Keratinocyte (primary cell): Measurements from ENCODE around the gene HEXB. TPM values are rescaled to one million over a fixed set of nuclear protein-coding genes. Genes with fewer than 3 reads are reported as not detected.

ENCODE experiments used
- DNase-seq: peaks from one replicate; pipeline ENCODE4 v3.0.0-alpha.2; 2011; ENCODE audit warnings: low read depth, missing footprints, low spot score
- FAIRE-seq: peaks from 2 replicates; lab custom pipeline; 2011; peaks lifted over from hg19 to GRCh38; lab: Jason Lieb, UNC
- H2AFZ ChIP-seq: 2 replicates; pipeline ENCODE4 v1.6.0; 2012; ENCODE audit warnings: low read length, control low read depth, inconsistent platforms; ENCODE audit not compliant: control insufficient read depth
- H3K27ac ChIP-seq: 2 replicates; pipeline ENCODE4 v1.5.1; 2011; ENCODE audit warnings: low read length; ENCODE audit not compliant: control insufficient read depth, insufficient read depth
- H3K27me3 ChIP-seq: 3 replicates; pipeline ENCODE4 v1.6.0; 2011; ENCODE audit warnings: low read length; ENCODE audit not compliant: control insufficient read depth, insufficient read depth; ENCODE audit errors: extremely low read depth
- H3K36me3 ChIP-seq, 2 experiments: 2 replicates in 1 of 2; 3 replicates in 1 of 2; pipeline ENCODE4 v1.5.1; 2011; ENCODE audit warnings: low read length in 2 of 2, mild to moderate bottlenecking in 1 of 2; ENCODE audit not compliant: control insufficient read depth in 2 of 2, insufficient read depth in 2 of 2; ENCODE audit errors: extremely low read depth in 1 of 2
- H3K4me1 ChIP-seq: 3 replicates; pipeline ENCODE4 v1.5.1; 2011; ENCODE audit warnings: low read length; ENCODE audit not compliant: control insufficient read depth, insufficient read depth; ENCODE audit errors: extremely low read depth
- H3K4me2 ChIP-seq: 3 replicates; pipeline ENCODE4 v1.6.0; 2011; ENCODE audit warnings: low read depth, low read length; ENCODE audit not compliant: control insufficient read depth, insufficient read depth; ENCODE audit errors: extremely low read depth
- H3K4me3 ChIP-seq, 3 experiments: fragments of 200-600 bp in 1 of 3; sonication (generic) in 1 of 3; 2 replicates in 2 of 3; 3 replicates in 1 of 3; pipeline ENCODE4 v1.5.1; 2011 to 2016; ENCODE audit warnings: low read length in 3 of 3, mild to moderate bottlenecking in 3 of 3, control low read depth in 2 of 3, inconsistent platforms in 1 of 3, low read depth in 1 of 3, mixed read lengths in 1 of 3, mixed run types in 1 of 3, moderate library complexity in 1 of 3; ENCODE audit not compliant: control insufficient read depth in 2 of 3, insufficient read depth in 2 of 3; ENCODE audit errors: extremely low read depth in 1 of 3
- H3K79me2 ChIP-seq: 2 replicates; pipeline ENCODE4 v1.6.0; 2012; ENCODE audit warnings: low read length; ENCODE audit not compliant: control insufficient read depth, insufficient read depth
- H3K9ac ChIP-seq: 3 replicates; pipeline ENCODE4 v1.6.0; 2011; ENCODE audit warnings: low read length; ENCODE audit not compliant: control insufficient read depth, insufficient read depth; ENCODE audit errors: extremely low read depth
- H3K9me1 ChIP-seq: 3 replicates; pipeline ENCODE4 v1.6.0; 2011; ENCODE audit warnings: low read length; ENCODE audit not compliant: control insufficient read depth, insufficient read depth; ENCODE audit errors: extremely low read depth
- H3K9me3 ChIP-seq: 2 replicates; pipeline ENCODE4 v1.5.1; 2012; ENCODE audit warnings: low read depth, low read length; ENCODE audit not compliant: control insufficient read depth
- H4K20me1 ChIP-seq: 3 replicates; pipeline ENCODE4 v1.6.0; 2011; ENCODE audit warnings: low read length; ENCODE audit not compliant: control insufficient read depth, insufficient read depth; ENCODE audit errors: extremely low read depth
- CTCF ChIP-seq, 3 experiments: IDR thresholded peaks in 1 of 3; conservative IDR thresholded peaks in 1 of 3; optimal IDR thresholded peaks in 1 of 3; 2 replicates in 2 of 3; 3 replicates in 1 of 3; pipeline versions ENCODE3 to v1.5.1; 2011; ENCODE audit warnings: low read length in 3 of 3, mild to moderate bottlenecking in 3 of 3, moderate library complexity in 2 of 3, control low read depth in 1 of 3, inconsistent platforms in 1 of 3; ENCODE audit not compliant: insufficient read depth in 2 of 3; ENCODE audit errors: extremely low read depth in 1 of 3
- EZH2 ChIP-seq: IDR thresholded peaks from one replicate; pipeline ENCODE4 v1.6.1; 2012; ENCODE audit warnings: inconsistent platforms, mild to moderate bottlenecking, low read length, moderate library complexity
- dilution Hi-C: fragments of 300-500 bp; cut with MboI; formaldehyde crosslinking; loops from one replicate; pipeline ENCODE4 v1.7.0; 2020; ENCODE audit warnings: low sequenced_read_pairs; ENCODE audit not compliant: extremely low pct_ligation_motif_present
- polyA plus RNA-seq, 5 experiments: library from polyadenylated mRNA; depleted of rRNA in 3 of 5; stranded (reverse) in 3 of 5; stranded (forward) in 1 of 5; unstranded in 1 of 5; fragments of >200 nt; gene quantifications; 1 replicate in 1 of 5; 2 replicates in 3 of 5; 3 replicates in 1 of 5; pipeline versions ENCODE4 v1.2.1 to v1.2.3, GENCODE V29; 2011 to 2012; ENCODE audit warnings: missing spikeins in 2 of 5, low read depth in 1 of 5, low replicate concordance in 1 of 5

Gene HEXB
- polyA plus RNA-seq, 1 donor (not counting 4 experiments of a cell fraction or from before 2014, with no cell fraction given): 192 TPM

GRCh38 chr5:74670396-74671038 lies 14.5 kb upstream of the HEXB start:
- dilution Hi-C loops: no loop called here
- no peaks in the 10 kb centered on the region for H4K20me1 ChIP-seq
- peaks cover 8% of the 10 kb centered on the region for H3K4me1 ChIP-seq

GRCh38 chr5:74672215-74672877 lies 12.7 kb upstream of the HEXB start:
- Histone ChIP-seq H4K20me1 (no peaks in the 10 kb centered on the region), H2AFZ (no peak overlapping the region), H3K4me2 (no peak overlapping the region), H3K9me1 (no peaks in the 10 kb centered on the region), H3K9me3 (no peaks in the 10 kb centered on the region), H3K79me2 (no peaks in the 10 kb centered on the region), H3K36me3 (no peaks in the 10 kb centered on the region), H3K9ac (no peak overlapping the region), H3K4me3 (no peak overlapping the region), H3K27me3 (no peaks in the 10 kb centered on the region), H3K27ac (no peak overlapping the region), H3K4me1 (peaks cover 8% of the 10 kb centered on the region)
- dilution Hi-C loops: no loop called here
- FAIRE-seq (no peak), DNase-seq (no peak)
- TF ChIP-seq EZH2 (no peak), CTCF (optimal IDR thresholded peaks at IDR 0.05 in 1 of 3, IDR thresholded peaks at IDR 0.05 in 1 of 3, conservative IDR thresholded peaks at IDR 0.05 in 1 of 3; ENCODE audit: extremely low read depth in 1 of 3, insufficient read depth in 2 of 3, low read length in 3 of 3) (no peak)

More at GRCh38 chr5:74670396-74671038, 14.5 kb upstream of the HEXB start:
- FAIRE-seq (no peak), DNase-seq (no peak)
- Histone ChIP-seq H3K27ac (no peak overlapping the region), H3K9me3 (no peaks in the 10 kb centered on the region), H3K36me3 (no peaks in the 10 kb centered on the region), H3K9ac (no peak overlapping the region), H3K27me3 (no peaks in the 10 kb centered on the region), H3K79me2 (no peaks in the 10 kb centered on the region), H3K4me3 (no peak overlapping the region), H2AFZ (no peak overlapping the region), H3K4me2 (no peak overlapping the region), H3K9me1 (no peaks in the 10 kb centered on the region)
- TF ChIP-seq EZH2: no peak
- TF ChIP-seq CTCF (optimal IDR thresholded peaks at IDR 0.05 in 1 of 3, IDR thresholded peaks at IDR 0.05 in 1 of 3, conservative IDR thresholded peaks at IDR 0.05 in 1 of 3; ENCODE audit: extremely low read depth in 1 of 3, insufficient read depth in 2 of 3, low read length in 3 of 3): no peak
